ENCODE results near the gene TNNI2.

TNNI2 gene

GRCh38 chr11:1843796-1844195, 5.0 kb downstream of the TNNI2 start:
- in situ Hi-C loops (cut with MboI; ENCODE audit: low sequenced_read_pairs) = loop anchor here (25.0 kb wide), 1 partner anchor 319 kb away; the partner anchor contains the start of genes INS and TH

GRCh38 chr11:1844221-1845094, 5.7 kb downstream of the TNNI2 start:
- in situ Hi-C loops (cut with MboI; ENCODE audit: low sequenced_read_pairs) = loop anchor here (25.0 kb wide), 1 partner anchor 318 kb away; the partner anchor contains the start of genes INS and TH

GRCh38 chr11:1845095-1845429, 6.3 kb downstream of the TNNI2 start:
- in situ Hi-C loops (cut with MboI; ENCODE audit: low sequenced_read_pairs) = loop anchor here (25.0 kb wide), 1 partner anchor 317 kb away; the partner anchor contains the start of genes INS and TH

- in situ Hi-C loops (cut with MboI; ENCODE audit: low sequenced_read_pairs) = loop anchor here (25.0 kb wide), 1 partner anchor 316 kb away; the partner anchor contains the start of genes INS and TH
Observed at GRCh38 chr11:1845561-1846452, 7.0 kb downstream of the TNNI2 start.

- in situ Hi-C loops (cut with MboI; ENCODE audit: low sequenced_read_pairs) = loop anchor here (25.0 kb wide), 1 partner anchor 316 kb away; the partner anchor contains the start of genes INS and TH
Observed at GRCh38 chr11:1846453-1846932, 7.7 kb downstream of the TNNI2 start.

- in situ Hi-C loops (cut with MboI; ENCODE audit: low sequenced_read_pairs) = loop anchor here (25.0 kb wide), 1 partner anchor 315 kb away; the partner anchor contains the start of genes INS and TH
Observed at GRCh38 chr11:1847006-1847735, 8.4 kb downstream of the TNNI2 start.

GRCh38 chr11:1847926-1848639, 9.3 kb downstream of the TNNI2 start:
- in situ Hi-C loops (cut with MboI; ENCODE audit: low sequenced_read_pairs) = loop anchor here (25.0 kb wide), 1 partner anchor 314 kb away; the partner anchor contains the start of genes INS and TH

GRCh38 chr11:1848640-1849430, 10.1 kb downstream of the TNNI2 start:
- in situ Hi-C loops (cut with MboI; ENCODE audit: low sequenced_read_pairs) = loop anchor here (25.0 kb wide), 1 partner anchor 313 kb away; the partner anchor contains the start of genes INS and TH

- in situ Hi-C loops (cut with MboI; ENCODE audit: low sequenced_read_pairs) = no loop called here
Observed at GRCh38 chr11:1851468-1852180, 12.8 kb downstream of the TNNI2 start.

- in situ Hi-C loops (cut with MboI; ENCODE audit: low sequenced_read_pairs) = no loop called here
Observed at GRCh38 chr11:1852271-1852876, 13.6 kb downstream of the TNNI2 start.

GRCh38 chr11:1852877-1853276, 14.1 kb downstream of the TNNI2 start, which contains the start of gene LSP1:
Gene LSP1 (plus strand): TSS chr11:1853084. CDS start chr11:1853145, 61 bp downstream.
- in situ Hi-C loops (cut with MboI; ENCODE audit: low sequenced_read_pairs) = no loop called here

GRCh38 chr11:1853376-1854131, 14.8 kb downstream of the TNNI2 start:
- in situ Hi-C loops (cut with MboI; ENCODE audit: low sequenced_read_pairs) = no loop called here

GRCh38 chr11:1854132-1854948, 15.6 kb downstream of the TNNI2 start:
- in situ Hi-C loops (cut with MboI; ENCODE audit: low sequenced_read_pairs) = no loop called here

- in situ Hi-C loops (cut with MboI; ENCODE audit: low sequenced_read_pairs) = no loop called here
Observed at GRCh38 chr11:1854949-1855885, 16.4 kb downstream of the TNNI2 start.

- in situ Hi-C loops (cut with MboI; ENCODE audit: low sequenced_read_pairs) = no loop called here
Observed at GRCh38 chr11:1855886-1856265, 17.1 kb downstream of the TNNI2 start.
